Measurements from ENCODE around the gene OR51B2.

DNA sequence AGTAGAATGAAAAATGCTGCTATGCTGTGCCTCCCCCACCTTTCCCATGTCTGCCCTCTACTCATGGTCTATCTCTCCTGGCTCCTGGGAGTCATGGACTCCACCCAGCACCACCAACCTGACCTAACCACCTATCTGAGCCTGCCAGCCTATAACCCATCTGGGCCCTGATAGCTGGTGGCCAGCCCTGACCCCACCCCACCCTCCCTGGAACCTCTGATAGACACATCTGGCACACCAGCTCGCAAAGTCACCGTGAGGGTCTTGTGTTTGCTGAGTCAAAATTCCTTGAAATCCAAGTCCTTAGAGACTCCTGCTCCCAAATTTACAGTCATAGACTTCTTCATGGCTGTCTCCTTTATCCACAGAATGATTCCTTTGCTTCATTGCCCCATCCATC lies 39.5 kb downstream of the OR51B2 start:
- TF ChIP-seq CTCF (IDR thresholded peaks at IDR 0.05) (no peak), POLR2A (IDR thresholded peaks at IDR 0.05) (no peak)

Measured in body of pancreas (tissue), 4 donors.